HEK293T (cell line): Measurements from ENCODE around the gene SOAT2.
A peak's percentile ranks its signal among the peaks of the same experiment; 100 is the strongest.

Experiments used
- CTCF ChIA-PET: fragments of 350-600 bp; formaldehyde crosslinking; extraction: SDS; loops from one replicate; lab custom pipeline; 2021; ENCODE audit warnings: antibody characterized with exemption, inconsistent platforms; lab: Yijun Ruan, JAX
- POLR2A ChIA-PET: fragments of 350-600 bp; formaldehyde crosslinking; extraction: SDS; loops from one replicate; lab custom pipeline; 2020; ENCODE audit warnings: antibody characterized with exemption, inconsistent platforms; lab: Yijun Ruan, JAX
- DNase-seq: peaks from one replicate; pipeline ENCODE4 v3.0.0; 2012; ENCODE audit warnings: mixed read lengths; ENCODE audit errors: extremely low spot score
- ARNT ChIP-seq: fragments of 450-650 bp; IDR thresholded peaks from 2 replicates; pipeline ENCODE4 v1.6.1; 2017; ENCODE audit warnings: mild to moderate bottlenecking
- BHLHE40 ChIP-seq: fragments of 450-650 bp; IDR thresholded peaks from 2 replicates; pipeline ENCODE4 v1.6.1; 2016; ENCODE audit warnings: mild to moderate bottlenecking, moderate library complexity, borderline replicate concordance
- CTBP1 ChIP-seq: fragments of 450-650 bp; IDR thresholded peaks from 2 replicates; pipeline ENCODE4 v1.6.1; 2016; ENCODE audit warnings: borderline replicate concordance
- ELF4 ChIP-seq: fragments of 450-650 bp; IDR thresholded peaks from 2 replicates; pipeline ENCODE4 v1.6.1; 2017; ENCODE audit warnings: antibody characterized with exemption
- FOXA1 ChIP-seq: fragments of 450-650 bp; IDR thresholded peaks from 2 replicates; pipeline ENCODE4 v1.6.1; 2016; ENCODE audit warnings: mild to moderate bottlenecking
- FOXK2 ChIP-seq: fragments of 450-650 bp; IDR thresholded peaks from 2 replicates; pipeline ENCODE4 v1.6.1; 2016; ENCODE audit warnings: mild to moderate bottlenecking
- FOXM1 ChIP-seq: fragments of 450-650 bp; IDR thresholded peaks from 2 replicates; pipeline ENCODE4 v1.6.1; 2017; ENCODE audit warnings: mild to moderate bottlenecking, borderline replicate concordance
- HDGF ChIP-seq: fragments of 450-650 bp; IDR thresholded peaks from 2 replicates; pipeline ENCODE4 v1.6.1; 2017; ENCODE audit warnings: antibody characterized with exemption, borderline replicate concordance
- L3MBTL2 ChIP-seq: fragments of 450-650 bp; conservative IDR thresholded peaks from 2 replicates; pipeline ENCODE4 v1.6.1; 2016; ENCODE audit warnings: mild to moderate bottlenecking
- LEF1 ChIP-seq: fragments of 450-650 bp; IDR thresholded peaks from 2 replicates; pipeline ENCODE4 v1.6.1; 2017; ENCODE audit warnings: mild to moderate bottlenecking, borderline replicate concordance
- NFRKB ChIP-seq: fragments of 450-650 bp; IDR thresholded peaks from 2 replicates; pipeline ENCODE4 v1.6.1; 2016; ENCODE audit warnings: mild to moderate bottlenecking, moderate library complexity
- SP1 ChIP-seq: fragments of 450-650 bp; IDR thresholded peaks from 2 replicates; pipeline ENCODE4 v1.6.1; 2017
- SUZ12 ChIP-seq: fragments of 450-650 bp; IDR thresholded peaks from 2 replicates; pipeline ENCODE4 v1.6.1; 2016; ENCODE audit warnings: mild to moderate bottlenecking
- TARDBP ChIP-seq: fragments of 450-650 bp; IDR thresholded peaks from 2 replicates; pipeline ENCODE4 v1.6.1; 2016
- ZNF384 ChIP-seq: fragments of 450-650 bp; IDR thresholded peaks from 2 replicates; pipeline ENCODE4 v1.6.1; 2016
- TF ChIP-seq, protein P1 (sequence below): fragments of 450-650 bp; IDR thresholded peaks from 2 replicates; pipeline ENCODE4 v1.6.1; 2016

The SOAT2 gene

GRCh38 chr12:53079226-53080117 is 23.8 kb upstream of the SOAT2 start, which contains the start of gene SPRYD3:
TSS of gene SPRYD3 (minus strand) at chr12:53079390. CDS start at chr12:53079333, 57 bp downstream.
- CTCF ChIA-PET = interaction anchor here (0.6 to 1.9 kb wide), 5 partner anchors 11 to 275 kb away, joined by 3 to 18 read pairs (median 4); partner anchors contain the start of gene SOAT2

GRCh38 chr12:53082637-53083175 is 20.6 kb upstream of the SOAT2 start:
- no peak for TF ChIP-seq L3MBTL2
- TF ChIP-seq CTBP1 = no peak
- TF ChIP-seq TARDBP = no peak
- no peak for TF ChIP-seq ZNF384
- no peak for TF ChIP-seq BHLHE40
- no peak for TF ChIP-seq FOXM1
- TF ChIP-seq HDGF = no peak
- no peak for TF ChIP-seq LEF1
- no peak for TF ChIP-seq NFRKB
- POLR2A ChIA-PET = no interaction called here
- DNase-seq = no peak
- CTCF ChIA-PET = interaction anchor here (0.6 to 0.8 kb wide), 2 partner anchors 17 to 542 kb away, joined by 3 read pairs; no protein-coding TSS in a partner anchor

More at GRCh38 chr12:53079226-53080117, 23.8 kb upstream of the SOAT2 start, which contains the start of gene SPRYD3:
- peak; percentile 99 for DNase-seq
- TF ChIP-seq SUZ12 (no peak), ELF4 (peak; percentile 74), HDGF (no peak), FOXM1 (no peak), L3MBTL2 (peak; percentile 7; the same call in 1 of the 2 replicates), FOXK2 (no peak)
- TF ChIP-seq, protein P1, sequence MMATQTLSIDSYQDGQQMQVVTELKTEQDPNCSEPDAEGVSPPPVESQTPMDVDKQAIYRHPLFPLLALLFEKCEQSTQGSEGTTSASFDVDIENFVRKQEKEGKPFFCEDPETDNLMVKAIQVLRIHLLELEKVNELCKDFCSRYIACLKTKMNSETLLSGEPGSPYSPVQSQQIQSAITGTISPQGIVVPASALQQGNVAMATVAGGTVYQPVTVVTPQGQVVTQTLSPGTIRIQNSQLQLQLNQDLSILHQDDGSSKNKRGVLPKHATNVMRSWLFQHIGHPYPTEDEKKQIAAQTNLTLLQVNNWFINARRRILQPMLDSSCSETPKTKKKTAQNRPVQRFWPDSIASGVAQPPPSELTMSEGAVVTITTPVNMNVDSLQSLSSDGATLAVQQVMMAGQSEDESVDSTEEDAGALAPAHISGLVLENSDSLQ = peak; percentile 99
- POLR2A ChIA-PET = interaction anchor here (0.6 to 2.7 kb wide), 29 partner anchors 8 to 300 kb away, joined by 3 to 23 read pairs (median 5); partner anchors contain the start of genes AAAS, CSAD, EIF4B and ESPL1

- ChIA-PET POLR2A (interaction anchor here (1.2 kb wide), 1 partner anchor 21 kb away, joined by 3 read pairs; no protein-coding TSS in a partner anchor), CTCF (no interaction called here)
- TF ChIP-seq TARDBP = no peak
- TF ChIP-seq CTBP1 = no peak
- no peak for TF ChIP-seq SP1
- no peak for TF ChIP-seq LEF1
- no peak for TF ChIP-seq L3MBTL2
- TF ChIP-seq BHLHE40 = no peak
- TF ChIP-seq, protein P1 = no peak
- no peak for DNase-seq
Observed at GRCh38 chr12:53086361-53086760, 16.9 kb upstream of the SOAT2 start.

DNA sequence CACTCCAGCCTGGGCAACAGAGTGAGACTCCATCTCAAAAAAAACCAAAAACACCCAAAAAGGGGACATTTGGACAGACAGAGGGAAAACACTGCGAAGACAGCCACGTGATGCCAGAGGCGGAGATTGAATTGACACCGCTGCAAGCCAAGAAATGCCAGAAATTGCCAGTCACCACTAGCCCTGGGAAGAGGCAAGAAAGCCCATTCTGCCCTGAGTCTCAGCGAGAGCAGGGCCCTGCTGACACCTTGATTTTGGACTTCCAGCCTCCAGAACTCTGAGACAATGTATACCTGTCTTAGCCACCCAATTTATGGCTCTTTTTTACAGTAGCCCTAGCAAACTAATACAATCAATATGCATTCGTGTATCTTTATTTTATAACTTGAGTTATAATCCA is 13.2 kb upstream of the SOAT2 start:
- ChIA-PET POLR2A (interaction anchor here (1.1 to 1.3 kb wide), 2 partner anchors 10 to 11 kb away, joined by 3 to 9 read pairs; partner anchors contain the start of gene SPRYD3), CTCF (interaction anchor here (1.0 kb wide), 2 partner anchors 9 to 24 kb away, joined by 3 to 4 read pairs; no protein-coding TSS in a partner anchor)
- no peak for TF ChIP-seq SUZ12
- TF ChIP-seq TARDBP = no peak
- no peak for TF ChIP-seq CTBP1
- TF ChIP-seq FOXK2 = no peak
- DNase-seq = no peak

- no peak for DNase-seq
- POLR2A ChIA-PET = interaction anchor here (1.1 to 1.3 kb wide), 2 partner anchors 9 to 11 kb away, joined by 3 to 9 read pairs; partner anchors contain the start of gene SPRYD3
Observed at GRCh38 chr12:53090554-53090953, 12.7 kb upstream of the SOAT2 start.

More at GRCh38 chr12:53090554-53090953, 12.7 kb upstream of the SOAT2 start:
- TF ChIP-seq ELF4 (no peak), ARNT (no peak), SP1 (no peak), L3MBTL2 (no peak), LEF1 (no peak), TARDBP (no peak), ZNF384 (no peak), CTBP1 (no peak), HDGF (no peak), SUZ12 (no peak), FOXK2 (no peak), FOXM1 (no peak), NFRKB (no peak), FOXA1 (no peak), BHLHE40 (no peak)
- TF ChIP-seq, protein P1 = no peak
- CTCF ChIA-PET = interaction anchor here (1.0 kb wide), 2 partner anchors 10 to 25 kb away, joined by 3 to 4 read pairs; no protein-coding TSS in a partner anchor
